Psoas muscle (tissue), 8 donors: Measurements from ENCODE around the gene LAPTM4A. TPM values are rescaled to one million over a fixed set of nuclear protein-coding genes. Genes with fewer than 3 reads are reported as not detected.

Experiments
- ATAC-seq, 4 donors: fragments of 200-7000 bp; cut with Tn5 transposase; one replicate each; pipeline ENCODE4 v1.9.1; 2020; ENCODE audit warnings: moderate library complexity in 3 of 4, mild to moderate bottlenecking in 2 of 4
- DNase-seq, 2 donors: peaks; one replicate each; pipeline ENCODE4 v3.0.0-alpha.2; 2020
- H3K27ac ChIP-seq: fragments of 200-600 bp; one replicate; pipeline ENCODE4 v1.8.0; 2022
- H3K27me3 ChIP-seq, 3 donors: fragments of 200-600 bp in 1 of 3; one replicate each; pipeline versions ENCODE4 v1.6.1 to v1.8.0; 2013 to 2022; ENCODE audit warnings: low read length in 2 of 3, mild to moderate bottlenecking in 2 of 3, moderate library complexity in 1 of 3; ENCODE audit not compliant: insufficient read depth in 3 of 3
- H3K36me3 ChIP-seq, 2 donors: fragments of 200-600 bp in 1 of 2; one replicate each; pipeline versions ENCODE4 v1.6.1 to v1.8.0; 2013 to 2022; ENCODE audit warnings: low read depth in 1 of 2, mild to moderate bottlenecking in 1 of 2, moderate library complexity in 1 of 2; ENCODE audit not compliant: insufficient read depth in 1 of 2
- H3K4me1 ChIP-seq: fragments of 200-600 bp; one replicate; pipeline ENCODE4 v1.8.0; 2022
- H3K4me3 ChIP-seq: fragments of 200-600 bp; one replicate; pipeline ENCODE4 v1.8.0; 2022; ENCODE audit warnings: mild to moderate bottlenecking
- H3K9me3 ChIP-seq: fragments of 200-600 bp; one replicate; pipeline ENCODE4 v1.8.0; 2022
- WGBS, 3 donors: extraction: QIAGEN DNeasy Blood & Tissue Kit; methylation state at CpG; one replicate each; pipeline versions ENCODE4 v1.1.6 to v1.1.7; 2013; 5-methylcytosine and 5-hydroxymethylcytosine counted together
- intact Hi-C, 2 donors: fragments of 100-400 bp; cut with DNase I; formaldehyde crosslinking; loops; one replicate each; pipeline versions ENCODE4 v1.11.0 to v1.14.2; 2022
- polyA plus RNA-seq, 3 donors: library from polyadenylated mRNA; stranded (reverse); fragments of 200-250 nt; gene quantifications; one replicate each; pipeline ENCODE4 v1.2.3, GENCODE V29; 2013
- total RNA-seq, 4 donors: library from RNA; stranded (reverse); fragmentation: NEBNext Ultra II Directional in 2 of 4; extraction: Animal tissue kit (Norgen Biotek cat#: 25700) in 2 of 4; gene quantifications; one replicate each; pipeline versions ENCODE4 v1.2.1 to v1.2.4, GENCODE V29; 2021 to 2023
- TF ChIP-seq, protein P1 (sequence below): fragments of 200-600 bp; IDR thresholded peaks from one replicate; pipeline ENCODE4 v1.8.0; 2022; ENCODE audit warnings: antibody characterized with exemption
- donor health status: healthy with polysubstance abuse.
- donor health status: DM: no; HTN: no; CAD: no; lungs with moderate emphysema.
- donor health status: Bipolar disorder and iron deficiency.
- donor health status: healthy.
- donor health status: DM: yes; HTN: yes; CAD: no.
- donor health status: DM: no; HTN: no; CAD: no.
- donor health status: DM: no; HTN: no; CAD: no.
- donor health status: DM: yes; HTN: yes; CAD: no.

The LAPTM4A gene
- total and polyA plus RNA-seq, 7 donors: 68.2 to 124 (median 78.8) TPM

DNA sequence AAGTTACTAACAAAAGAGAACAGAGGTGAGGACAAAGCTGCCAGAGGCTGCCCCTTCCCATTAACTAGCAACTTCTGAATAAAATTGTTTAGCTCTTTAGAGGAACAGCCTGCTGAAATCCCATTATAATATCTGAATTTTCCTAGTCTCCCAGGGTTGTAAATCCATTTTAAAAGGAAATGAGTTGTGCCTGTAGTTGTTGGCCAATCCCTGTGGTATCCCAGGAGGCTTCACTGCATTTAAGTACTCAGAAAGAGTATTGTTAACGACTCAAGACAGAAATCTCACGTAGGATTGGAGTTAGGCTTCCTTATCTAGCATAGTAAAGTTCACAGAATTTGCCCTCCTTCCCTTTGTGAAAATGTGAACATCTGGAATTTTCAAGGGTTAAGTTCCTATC lies 8.9 kb downstream of the LAPTM4A start:
- ATAC-seq: no peak
- H3K27ac ChIP-seq: peak overlapping the region; percentile 1

DNA sequence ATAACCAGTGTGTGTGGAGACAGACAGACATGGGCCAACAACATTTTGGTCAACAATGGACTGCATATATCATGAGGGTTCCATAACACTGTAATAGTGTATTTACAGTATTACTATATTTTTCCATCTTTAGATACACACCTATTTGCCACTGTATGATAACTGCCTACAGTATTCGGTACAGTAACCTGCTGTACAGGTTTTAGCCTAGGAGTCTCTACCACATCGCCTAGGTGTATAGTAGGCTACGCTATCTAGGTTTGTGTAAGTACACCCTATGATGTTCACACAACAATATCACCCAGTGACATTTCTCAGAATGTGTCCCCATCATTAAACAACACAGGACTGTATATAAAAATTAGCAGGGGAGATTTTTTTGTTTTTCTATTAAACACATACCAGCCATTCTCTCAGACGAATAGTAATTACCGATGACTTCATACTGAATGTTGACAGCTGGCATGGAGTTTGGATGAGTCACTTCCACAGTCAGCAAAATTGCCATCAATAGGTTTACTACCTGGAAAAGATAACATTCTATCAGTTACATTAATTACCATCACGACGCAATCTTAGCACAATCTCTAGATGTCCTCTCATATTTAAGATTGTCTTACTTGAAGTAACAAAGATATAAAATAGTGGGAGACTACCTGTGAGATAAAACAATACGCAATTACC lies 10.8 kb downstream of the LAPTM4A start:
- H3K27me3 ChIP-seq: no peaks in the 10 kb centered on the region
- peaks cover 19% of the 10 kb centered on the region for H3K4me1 ChIP-seq
- no peak overlapping the region for H3K4me3 ChIP-seq
- intact Hi-C loops: no loop called here
- no peak for DNase-seq
- H3K27ac ChIP-seq: no peak overlapping the region
- TF ChIP-seq, protein P1, sequence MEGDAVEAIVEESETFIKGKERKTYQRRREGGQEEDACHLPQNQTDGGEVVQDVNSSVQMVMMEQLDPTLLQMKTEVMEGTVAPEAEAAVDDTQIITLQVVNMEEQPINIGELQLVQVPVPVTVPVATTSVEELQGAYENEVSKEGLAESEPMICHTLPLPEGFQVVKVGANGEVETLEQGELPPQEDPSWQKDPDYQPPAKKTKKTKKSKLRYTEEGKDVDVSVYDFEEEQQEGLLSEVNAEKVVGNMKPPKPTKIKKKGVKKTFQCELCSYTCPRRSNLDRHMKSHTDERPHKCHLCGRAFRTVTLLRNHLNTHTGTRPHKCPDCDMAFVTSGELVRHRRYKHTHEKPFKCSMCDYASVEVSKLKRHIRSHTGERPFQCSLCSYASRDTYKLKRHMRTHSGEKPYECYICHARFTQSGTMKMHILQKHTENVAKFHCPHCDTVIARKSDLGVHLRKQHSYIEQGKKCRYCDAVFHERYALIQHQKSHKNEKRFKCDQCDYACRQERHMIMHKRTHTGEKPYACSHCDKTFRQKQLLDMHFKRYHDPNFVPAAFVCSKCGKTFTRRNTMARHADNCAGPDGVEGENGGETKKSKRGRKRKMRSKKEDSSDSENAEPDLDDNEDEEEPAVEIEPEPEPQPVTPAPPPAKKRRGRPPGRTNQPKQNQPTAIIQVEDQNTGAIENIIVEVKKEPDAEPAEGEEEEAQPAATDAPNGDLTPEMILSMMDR: no peak
- no peaks in the 10 kb centered on the region for H3K9me3 ChIP-seq
- 72 to 76% (median 73%) methylated on average over 8 of the region's 8 CpGs for WGBS, 3 donors
- ATAC-seq: peak in 3 of 4 donors; percentile 46 to 58 (median 49)
- H3K36me3 ChIP-seq: peaks cover 2 to 52% of the 10 kb centered on the region in 2 donors

More for the DNA sequence above, 8.9 kb downstream of the LAPTM4A start:
- H3K27me3 ChIP-seq: no peaks in the 10 kb centered on the region
- TF ChIP-seq, protein P1: no peak
- no peak for DNase-seq
- peaks cover 0 to 35% of the 10 kb centered on the region in 2 donors for H3K36me3 ChIP-seq
- no peak overlapping the region for H3K4me3 ChIP-seq
- H3K9me3 ChIP-seq: no peaks in the 10 kb centered on the region
- intact Hi-C loops: no loop called here
- WGBS, 3 donors: 26 to 56% (median 28%) methylated on average over 2 of the region's 2 CpGs
- peaks cover 22% of the 10 kb centered on the region for H3K4me1 ChIP-seq

DNA sequence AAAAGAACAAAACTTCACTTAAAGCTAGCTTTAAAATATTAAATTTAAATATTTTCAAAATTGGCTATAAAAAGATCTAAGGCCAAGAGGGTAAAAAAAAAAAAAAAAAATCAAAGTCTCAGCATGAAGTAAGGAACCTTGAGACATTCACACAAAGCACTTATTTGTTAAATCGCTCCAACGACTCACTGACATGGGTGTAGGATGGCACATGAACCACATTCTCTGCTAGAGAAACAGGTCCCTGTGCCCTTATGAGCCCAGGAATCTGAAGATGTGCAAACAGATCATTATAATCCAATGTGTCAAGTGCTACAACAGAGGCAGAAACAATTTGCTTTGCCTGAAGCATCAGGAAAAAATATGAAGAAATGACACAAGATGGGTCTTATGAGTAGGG lies 13.8 kb downstream of the LAPTM4A start:
- Histone ChIP-seq H3K27me3 (no peaks in the 10 kb centered on the region), H3K27ac (no peak overlapping the region), H3K4me3 (no peak overlapping the region), H3K36me3 (peaks cover 19 to 81% of the 10 kb centered on the region in 2 donors), H3K4me1 (peaks cover 8% of the 10 kb centered on the region), H3K9me3 (no peaks in the 10 kb centered on the region)
- no peak for ATAC-seq
- no peak for DNase-seq
- 65 to 73% (median 72%) methylated on average over 2 of the region's 2 CpGs for WGBS, 3 donors
- TF ChIP-seq, protein P1: no peak
- intact Hi-C loops: no loop called here

DNA sequence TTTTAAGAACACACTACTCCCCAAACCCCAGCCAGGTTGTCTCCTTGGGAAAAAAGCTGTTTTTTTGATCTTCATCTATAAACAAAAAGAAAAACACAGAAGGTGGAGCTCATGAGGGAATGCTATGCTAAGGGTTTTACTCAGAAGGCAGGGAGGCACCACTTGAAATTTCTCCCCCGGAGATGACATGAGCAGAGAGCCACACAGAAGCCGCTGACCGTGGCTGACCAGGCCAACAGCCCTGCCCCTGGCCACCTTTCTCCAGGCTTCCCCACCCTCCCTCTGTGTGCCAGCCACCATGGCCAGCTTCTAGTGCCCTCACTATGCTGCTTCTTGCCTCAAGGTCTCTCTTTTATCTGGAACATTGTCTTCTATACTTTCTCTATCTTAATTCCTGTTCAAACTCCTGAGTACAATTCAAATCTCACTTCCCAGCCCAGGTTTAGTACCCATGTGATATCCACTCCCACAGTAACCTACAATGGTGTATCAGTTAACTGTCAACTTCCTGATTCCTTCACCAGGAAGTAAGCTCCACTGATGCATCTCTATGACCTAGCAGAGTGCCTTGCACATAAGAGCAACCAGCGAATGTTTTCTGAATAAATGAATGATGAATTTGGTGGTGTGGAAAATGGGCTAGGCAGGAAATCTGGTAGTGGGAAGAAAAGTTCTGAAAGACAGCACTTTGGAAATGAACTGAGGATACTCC lies 15.3 kb downstream of the LAPTM4A start:
- WGBS, 3 donors: 48 to 71% (median 66%) methylated on average over 4 of the region's 4 CpGs
- no peak for ATAC-seq
- TF ChIP-seq, protein P1: no peak

More for the DNA sequence above, 15.3 kb downstream of the LAPTM4A start:
- Histone ChIP-seq H3K4me1 (peaks cover 5% of the 10 kb centered on the region), H3K27ac (no peak overlapping the region), H3K9me3 (no peaks in the 10 kb centered on the region), H3K27me3 (no peaks in the 10 kb centered on the region), H3K36me3 (peaks cover 19 to 96% of the 10 kb centered on the region in 2 donors), H3K4me3 (no peak overlapping the region)
- intact Hi-C loops: no loop called here
- no peak for DNase-seq
